Breast epithelium (tissue), 4 donors: Measurements from ENCODE around the gene OR1L6. TPM values are rescaled to one million over a fixed set of nuclear protein-coding genes. Genes with fewer than 3 reads are reported as not detected.

Experiments
- DNase-seq, 2 donors: peaks; one replicate each; pipeline ENCODE4 v3.0.0-alpha.2; 2019; ENCODE audit warnings: low spot score in 2 of 2
- H3K27ac ChIP-seq, 2 donors: fragments of 200-600 bp; sonication (generic) in 1 of 2; one replicate each; pipeline ENCODE4 v1.5.1; 2016 to 2019; ENCODE audit warnings: mild to moderate bottlenecking in 1 of 2
- H3K27me3 ChIP-seq, 2 donors: fragments of 200-600 bp; sonication (generic) in 1 of 2; one replicate each; pipeline versions ENCODE4 v1.5.1 to v1.6.0; 2017 to 2019; ENCODE audit warnings: control low read depth in 1 of 2, mild to moderate bottlenecking in 1 of 2
- H3K36me3 ChIP-seq: fragments of 200-600 bp; one replicate; pipeline ENCODE4 v1.5.1; 2019
- H3K4me1 ChIP-seq, 2 donors: fragments of 200-600 bp; sonication (generic); one replicate each; pipeline ENCODE4 v1.5.1; 2016 to 2019; ENCODE audit warnings: control low read depth in 1 of 2
- H3K4me3 ChIP-seq, 3 donors: fragments of 200-600 bp; sonication (generic); 1 replicate in 2 of 3; 2 replicates in 1 of 3; pipeline ENCODE4 v1.5.1; 2016 to 2019; ENCODE audit warnings: mild to moderate bottlenecking in 3 of 3, moderate library complexity in 2 of 3
- H3K9me3 ChIP-seq, 2 donors: fragments of 200-600 bp; sonication (generic) in 1 of 2; one replicate each; pipeline ENCODE4 v1.5.1; 2016 to 2019; ENCODE audit warnings: control low read depth in 1 of 2
- POLR2A ChIP-seq: fragments of 450-650 bp; IDR thresholded peaks from one replicate; pipeline ENCODE4 v1.6.1; 2016; ENCODE audit warnings: antibody characterized with exemption, mild to moderate bottlenecking, moderate library complexity
- POLR2AphosphoS5 ChIP-seq, 3 donors: sonication (generic); formaldehyde crosslinking; IDR thresholded peaks; one replicate each; pipeline ENCODE4 v1.6.1; 2017; ENCODE audit warnings: antibody characterized with exemption in 3 of 3
- intact Hi-C: fragments of 100-400 bp; cut with DNase I; formaldehyde crosslinking; loops from one replicate; pipeline ENCODE4 v1.15.1; 2023; ENCODE audit warnings: low total_unique reads
- total RNA-seq, 3 donors: library from RNA; depleted of rRNA; stranded (reverse); fragments of >200 nt; gene quantifications; one replicate each; pipeline ENCODE4 v1.1.0, GENCODE V29; 2016
- TF ChIP-seq, protein P1 (sequence below), 3 donors: fragments of 450-650 bp; IDR thresholded peaks; one replicate each; pipeline ENCODE4 v1.5.1; 2016 to 2017; ENCODE audit warnings: antibody characterized with exemption in 3 of 3, mild to moderate bottlenecking in 3 of 3, moderate library complexity in 3 of 3

Gene OR1L6
- total RNA-seq, 3 donors from 2014 or later = not detected

DNA sequence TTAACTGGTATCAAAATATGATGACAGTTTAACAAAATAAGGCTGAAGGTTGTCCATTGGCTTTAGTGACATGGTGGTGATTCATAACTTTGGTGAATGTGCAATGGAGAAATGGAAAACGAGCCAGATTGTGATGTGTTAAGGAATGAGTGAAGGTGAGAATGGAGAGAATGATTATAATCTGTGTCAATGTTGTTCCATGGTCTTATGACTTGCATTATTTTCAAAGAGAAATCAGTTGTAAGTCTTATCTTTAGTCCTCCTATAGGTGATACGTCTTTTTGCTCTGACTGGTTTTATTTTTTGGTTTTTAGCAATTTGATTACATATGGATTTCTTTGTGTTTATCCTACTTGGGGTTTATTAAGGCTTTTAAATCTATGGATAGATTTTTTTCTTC lies 12.7 kb downstream of the OR1L6 start:
- Histone ChIP-seq H3K27ac (no peak overlapping the region), H3K4me3 (no peak overlapping the region), H3K9me3 (peaks cover 4 to 18% of the 10 kb centered on the region in 2 donors), H3K4me1 (no peaks in the 10 kb centered on the region), H3K27me3 (no peaks in the 10 kb centered on the region), H3K36me3 (no peaks in the 10 kb centered on the region)
- no peak for DNase-seq
- TF ChIP-seq POLR2A = no peak
- TF ChIP-seq, protein P1, sequence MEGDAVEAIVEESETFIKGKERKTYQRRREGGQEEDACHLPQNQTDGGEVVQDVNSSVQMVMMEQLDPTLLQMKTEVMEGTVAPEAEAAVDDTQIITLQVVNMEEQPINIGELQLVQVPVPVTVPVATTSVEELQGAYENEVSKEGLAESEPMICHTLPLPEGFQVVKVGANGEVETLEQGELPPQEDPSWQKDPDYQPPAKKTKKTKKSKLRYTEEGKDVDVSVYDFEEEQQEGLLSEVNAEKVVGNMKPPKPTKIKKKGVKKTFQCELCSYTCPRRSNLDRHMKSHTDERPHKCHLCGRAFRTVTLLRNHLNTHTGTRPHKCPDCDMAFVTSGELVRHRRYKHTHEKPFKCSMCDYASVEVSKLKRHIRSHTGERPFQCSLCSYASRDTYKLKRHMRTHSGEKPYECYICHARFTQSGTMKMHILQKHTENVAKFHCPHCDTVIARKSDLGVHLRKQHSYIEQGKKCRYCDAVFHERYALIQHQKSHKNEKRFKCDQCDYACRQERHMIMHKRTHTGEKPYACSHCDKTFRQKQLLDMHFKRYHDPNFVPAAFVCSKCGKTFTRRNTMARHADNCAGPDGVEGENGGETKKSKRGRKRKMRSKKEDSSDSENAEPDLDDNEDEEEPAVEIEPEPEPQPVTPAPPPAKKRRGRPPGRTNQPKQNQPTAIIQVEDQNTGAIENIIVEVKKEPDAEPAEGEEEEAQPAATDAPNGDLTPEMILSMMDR (IDR thresholded peaks at IDR 0.05) = no peak
- no peak for TF ChIP-seq POLR2AphosphoS5 (IDR thresholded peaks at IDR 0.05)
- intact Hi-C loops = no loop called here

GRCh38 chr9:122767817-122768216 lies 25.7 kb downstream of the OR1L6 start:
- H3K4me1 ChIP-seq = no peaks in the 10 kb centered on the region
- peaks cover 20 to 36% of the 10 kb centered on the region in 2 donors for H3K9me3 ChIP-seq
- H3K27me3 ChIP-seq = no peaks in the 10 kb centered on the region
- no peaks in the 10 kb centered on the region for H3K36me3 ChIP-seq
- DNase-seq = no peak
- H3K27ac ChIP-seq = no peak overlapping the region
- intact Hi-C loops = no loop called here
- no peak overlapping the region for H3K4me3 ChIP-seq
- no peak for TF ChIP-seq POLR2AphosphoS5 (IDR thresholded peaks at IDR 0.05)
- TF ChIP-seq POLR2A = no peak
- TF ChIP-seq, protein P1 (IDR thresholded peaks at IDR 0.05) = no peak

- intact Hi-C loops = no loop called here
- H3K9me3 ChIP-seq = no peaks in the 10 kb centered on the region
- no peaks in the 10 kb centered on the region for H3K4me1 ChIP-seq
- DNase-seq = no peak
- H3K27ac ChIP-seq = no peak overlapping the region
- TF ChIP-seq POLR2A (no peak), POLR2AphosphoS5 (IDR thresholded peaks at IDR 0.05) (no peak)
- TF ChIP-seq, protein P1 (IDR thresholded peaks at IDR 0.05) = no peak
- no peak overlapping the region for H3K4me3 ChIP-seq
- no peaks in the 10 kb centered on the region for H3K36me3 ChIP-seq
- no peaks in the 10 kb centered on the region for H3K27me3 ChIP-seq
Measured at GRCh38 chr9:122777052-122777451, 34.9 kb downstream of the OR1L6 start.

DNA sequence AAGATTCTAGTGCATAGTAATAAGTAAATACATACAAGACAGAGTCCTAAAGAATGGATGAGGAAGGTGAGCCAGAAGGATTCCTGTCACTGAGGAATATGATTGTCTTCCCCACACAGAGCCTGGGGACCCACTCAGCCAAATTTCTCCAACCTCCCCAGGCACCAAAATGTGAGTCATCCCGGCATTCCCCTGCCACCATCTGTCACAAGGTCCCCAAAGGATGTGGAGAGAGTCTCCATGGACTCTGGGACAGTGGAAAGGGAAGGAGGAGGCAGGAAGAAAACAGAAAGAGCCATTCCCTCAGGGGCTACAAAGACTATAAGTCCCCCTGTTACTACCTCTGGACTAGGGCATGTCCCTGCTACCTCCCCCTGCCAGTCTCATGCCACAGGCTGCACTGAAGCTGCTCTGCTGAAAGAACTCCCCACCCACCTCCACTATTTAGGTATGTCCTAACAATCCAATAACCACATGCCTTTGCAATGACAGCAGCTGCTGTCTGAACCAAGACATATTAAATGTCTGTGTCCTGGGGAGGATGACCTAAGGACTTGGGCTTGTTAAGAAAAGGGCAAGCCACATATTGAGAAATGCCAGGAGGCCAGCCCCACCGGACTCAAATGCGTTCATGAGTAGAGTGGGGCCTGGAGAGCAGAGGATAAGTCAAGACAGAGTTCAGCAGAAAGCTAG lies 36.0 kb downstream of the OR1L6 start:
- Histone ChIP-seq H3K27ac (no peak overlapping the region), H3K4me1 (no peaks in the 10 kb centered on the region), H3K36me3 (no peaks in the 10 kb centered on the region), H3K9me3 (no peaks in the 10 kb centered on the region), H3K4me3 (no peak overlapping the region), H3K27me3 (no peaks in the 10 kb centered on the region)
- TF ChIP-seq, protein P1 (IDR thresholded peaks at IDR 0.05) = no peak
- TF ChIP-seq POLR2A (no peak), POLR2AphosphoS5 (IDR thresholded peaks at IDR 0.05) (no peak)
- no peak for DNase-seq
- intact Hi-C loops = no loop called here

GRCh38 chr9:122779181-122779580 lies 37.1 kb downstream of the OR1L6 start:
- no peak overlapping the region for H3K4me3 ChIP-seq
- no peak overlapping the region for H3K27ac ChIP-seq
- no peak for DNase-seq
- no peaks in the 10 kb centered on the region for H3K4me1 ChIP-seq
- no peaks in the 10 kb centered on the region for H3K27me3 ChIP-seq
- TF ChIP-seq, protein P1 (IDR thresholded peaks at IDR 0.05) = no peak
- no peak for TF ChIP-seq POLR2A
- TF ChIP-seq POLR2AphosphoS5 (IDR thresholded peaks at IDR 0.05) = no peak
- intact Hi-C loops = no loop called here
- H3K36me3 ChIP-seq = no peaks in the 10 kb centered on the region
- H3K9me3 ChIP-seq = no peaks in the 10 kb centered on the region
